CD4-positive, alpha-beta T cell treated with Interleukin-15 for 4 hours (primary cell): Measurements from ENCODE around the gene C5orf22.

ENCODE experiments used
- DNase-seq: peaks from one replicate; pipeline ENCODE4 v3.0.0-alpha.2; 2020; ENCODE audit warnings: low spot score

C5orf22 gene

GRCh38 chr5:31604644-31605043 lies 72.5 kb downstream of the C5orf22 start:
- DNase-seq: no peak
